ENCODE data around the gene PCSK1N.

- TF ChIP-seq TSHZ2 (CRISPR knock-in tag; IDR thresholded peaks at IDR 0.05) (no peak), RARB (CRISPR knock-in tag; IDR thresholded peaks at IDR 0.05) (no peak), ZFP3 (CRISPR knock-in tag; IDR thresholded peaks at IDR 0.05) (no peak), CSDC2 (CRISPR knock-in tag; IDR thresholded peaks at IDR 0.05) (no peak), POU6F1 (CRISPR knock-in tag; IDR thresholded peaks at IDR 0.05; ENCODE audit: borderline replicate concordance, low read depth) (no peak)
These were observed 29.3 kb downstream of the PCSK1N start for GRCh38 chrX:48806081-48806480.
